GM21367 (cell line): Measurements from ENCODE around the gene POR.

Experiments used
- ATAC-seq: cut with Tn5 transposase; IDR thresholded peaks from one replicate; pipeline ENCODE4 v1.9.1; 2021; ENCODE audit not compliant: unreplicated experiment

The POR gene

DNA sequence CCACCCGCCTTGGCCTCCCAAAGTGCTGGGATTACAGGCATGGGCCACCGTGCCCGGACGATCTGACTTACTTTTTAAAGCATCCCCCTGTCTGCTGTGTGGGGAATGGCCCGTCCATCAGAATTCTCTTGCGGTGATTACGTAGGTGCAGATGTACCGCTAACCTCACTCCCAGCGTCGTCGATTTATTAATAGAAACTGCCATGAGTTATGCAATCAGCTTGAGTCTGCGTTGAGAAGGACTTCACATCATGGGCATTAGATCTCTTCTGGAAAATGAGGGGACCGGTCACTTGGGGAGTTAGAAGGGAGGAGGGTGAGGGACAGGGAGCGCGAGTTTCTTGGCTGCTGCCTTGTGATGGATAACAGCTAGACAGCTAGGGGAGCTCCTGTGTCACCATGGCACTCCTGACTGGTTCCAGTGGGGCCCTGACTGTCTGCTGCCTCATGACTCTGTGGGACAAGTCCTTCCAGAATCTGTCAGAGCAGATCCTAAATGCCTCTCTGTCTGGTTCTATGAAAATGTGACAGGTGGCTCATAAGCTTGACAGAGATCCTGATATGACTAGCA is 35.2 kb downstream of the POR start:
- no peak for ATAC-seq

DNA sequence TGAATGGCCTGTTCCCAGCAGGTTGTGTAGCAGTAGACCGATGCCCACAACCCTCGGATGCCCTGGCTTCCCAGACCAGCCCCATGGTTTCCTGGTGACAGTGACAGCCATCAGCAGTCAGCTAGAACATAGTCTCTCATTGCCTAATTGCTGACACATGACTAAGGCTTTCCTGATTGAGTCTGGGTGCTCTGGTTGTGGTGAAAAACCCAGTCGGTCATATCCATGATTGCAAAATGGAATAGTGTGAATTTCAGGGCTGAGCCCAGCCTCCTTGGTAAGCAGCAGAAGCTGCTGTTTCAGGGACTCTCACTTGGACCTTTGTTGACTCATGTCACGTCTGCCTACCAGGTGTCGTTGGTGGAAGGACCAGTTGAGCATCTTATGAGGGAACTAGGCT is 36.6 kb downstream of the POR start:
- ATAC-seq, result no peak

DNA sequence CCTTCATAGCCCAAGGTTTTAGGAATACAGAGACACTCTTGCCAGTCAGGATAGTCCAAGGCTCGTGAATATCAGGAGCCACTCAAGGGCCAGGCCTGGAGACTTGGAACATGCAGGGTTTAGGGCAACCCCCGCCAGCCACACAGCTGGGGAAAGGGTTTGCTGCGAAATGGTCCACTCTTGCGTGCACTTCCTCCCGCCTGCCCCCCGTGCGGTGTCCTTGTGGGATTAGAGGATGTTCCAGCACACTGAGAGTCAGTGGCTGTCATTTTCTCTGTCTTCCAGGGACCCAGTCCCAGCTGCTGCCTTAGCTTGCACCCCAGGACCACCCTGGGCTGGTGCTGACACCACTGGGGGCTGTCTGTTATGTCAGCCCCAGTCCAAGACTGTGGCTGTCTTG is 38.5 kb downstream of the POR start:
- no peak for ATAC-seq

DNA sequence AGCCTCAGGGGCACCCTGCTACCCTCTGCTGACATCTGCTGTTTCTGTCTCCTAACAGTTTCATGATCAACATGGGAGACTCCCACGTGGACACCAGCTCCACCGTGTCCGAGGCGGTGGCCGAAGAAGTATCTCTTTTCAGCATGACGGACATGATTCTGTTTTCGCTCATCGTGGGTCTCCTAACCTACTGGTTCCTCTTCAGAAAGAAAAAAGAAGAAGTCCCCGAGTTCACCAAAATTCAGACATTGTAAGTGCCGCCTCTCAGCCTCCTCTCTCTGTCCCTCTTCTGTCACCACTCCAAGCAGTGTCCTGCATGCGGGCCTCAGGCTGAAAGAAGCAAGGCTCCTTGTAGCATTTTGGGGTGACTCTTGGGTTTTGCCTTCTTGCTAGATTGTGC is 39.0 kb downstream of the POR start:
- ATAC-seq, result no peak

- ATAC-seq, result no peak
These were observed 40.5 kb downstream of the POR start for GRCh38 chr7:75955331-75955955.

DNA sequence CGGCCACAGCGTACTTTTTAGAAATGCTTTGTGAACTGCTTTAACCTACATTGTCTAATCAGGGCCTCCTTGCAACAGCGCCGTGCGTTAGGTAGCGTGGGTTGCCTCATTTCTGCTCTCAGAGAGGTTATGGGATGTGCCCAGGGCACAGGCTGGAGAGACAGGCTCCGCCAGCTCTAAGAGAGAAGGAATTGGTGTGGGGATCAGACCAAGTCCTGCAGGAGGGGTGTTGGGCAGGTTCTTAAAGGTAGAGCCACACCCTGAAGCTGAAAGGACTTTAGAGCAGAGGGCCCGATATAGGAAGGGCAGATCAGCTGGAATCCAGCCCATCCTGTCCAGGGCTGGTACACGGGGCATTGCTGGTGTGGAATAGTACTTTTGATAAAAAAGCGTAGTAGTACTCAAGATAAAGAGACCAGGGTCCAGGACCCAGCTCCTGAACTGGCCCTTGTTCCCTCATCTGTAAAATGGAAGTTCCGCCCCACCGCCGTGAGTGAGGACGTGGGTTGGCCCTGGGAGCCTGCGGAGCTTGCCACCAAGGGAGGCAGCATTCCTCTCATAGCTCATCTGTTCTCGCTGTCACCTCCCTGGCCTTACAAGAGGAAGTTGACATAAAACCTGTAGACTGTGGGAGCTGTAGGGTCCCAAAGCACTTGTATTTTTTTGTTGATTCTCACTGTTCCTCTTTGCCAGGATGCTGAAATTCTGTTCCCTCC is 42.2 kb downstream of the POR start:
- ATAC-seq, result no peak

- no peak for ATAC-seq
These were observed 44.0 kb downstream of the POR start for GRCh38 chr7:75958802-75959543.

- no peak for ATAC-seq
These were observed 45.4 kb downstream of the POR start for GRCh38 chr7:75960372-75960771.

- no peak for ATAC-seq
These were observed 46.3 kb downstream of the POR start for GRCh38 chr7:75961218-75961617.

GRCh38 chr7:75962607-75963380 is 47.8 kb downstream of the POR start:
- no peak for ATAC-seq

DNA sequence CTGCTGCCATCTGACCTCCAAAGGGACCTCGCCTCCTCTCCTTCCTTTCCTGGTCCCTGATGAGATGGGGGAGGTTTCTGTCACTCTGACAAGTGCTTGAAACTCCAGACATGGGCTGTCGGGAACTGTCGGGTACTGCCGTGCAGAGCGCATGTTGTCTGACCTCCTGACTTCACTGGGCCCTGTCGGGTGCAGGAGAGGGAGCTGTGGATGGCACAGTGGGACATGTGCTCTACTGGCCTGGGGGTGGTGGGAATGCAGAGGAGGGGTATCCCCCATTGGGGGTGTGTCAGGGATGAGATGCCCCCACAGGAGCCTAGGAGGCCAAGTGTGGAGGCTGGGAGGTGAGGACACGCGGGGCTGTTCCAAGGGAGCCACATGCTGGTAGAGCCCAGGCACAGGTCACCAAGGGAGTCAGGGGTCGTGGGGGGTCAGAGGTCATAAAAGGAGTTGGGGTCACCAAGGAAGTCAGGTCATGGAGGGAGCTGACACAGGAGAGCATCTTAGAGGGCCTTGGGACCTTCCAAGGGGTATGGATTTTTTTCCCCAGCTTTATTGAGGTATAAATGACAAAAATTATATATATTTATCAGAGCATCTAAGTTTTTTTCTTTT is 48.5 kb downstream of the POR start:
- no peak for ATAC-seq

GRCh38 chr7:75965617-75966016 is 50.7 kb downstream of the POR start:
- no peak for ATAC-seq

DNA sequence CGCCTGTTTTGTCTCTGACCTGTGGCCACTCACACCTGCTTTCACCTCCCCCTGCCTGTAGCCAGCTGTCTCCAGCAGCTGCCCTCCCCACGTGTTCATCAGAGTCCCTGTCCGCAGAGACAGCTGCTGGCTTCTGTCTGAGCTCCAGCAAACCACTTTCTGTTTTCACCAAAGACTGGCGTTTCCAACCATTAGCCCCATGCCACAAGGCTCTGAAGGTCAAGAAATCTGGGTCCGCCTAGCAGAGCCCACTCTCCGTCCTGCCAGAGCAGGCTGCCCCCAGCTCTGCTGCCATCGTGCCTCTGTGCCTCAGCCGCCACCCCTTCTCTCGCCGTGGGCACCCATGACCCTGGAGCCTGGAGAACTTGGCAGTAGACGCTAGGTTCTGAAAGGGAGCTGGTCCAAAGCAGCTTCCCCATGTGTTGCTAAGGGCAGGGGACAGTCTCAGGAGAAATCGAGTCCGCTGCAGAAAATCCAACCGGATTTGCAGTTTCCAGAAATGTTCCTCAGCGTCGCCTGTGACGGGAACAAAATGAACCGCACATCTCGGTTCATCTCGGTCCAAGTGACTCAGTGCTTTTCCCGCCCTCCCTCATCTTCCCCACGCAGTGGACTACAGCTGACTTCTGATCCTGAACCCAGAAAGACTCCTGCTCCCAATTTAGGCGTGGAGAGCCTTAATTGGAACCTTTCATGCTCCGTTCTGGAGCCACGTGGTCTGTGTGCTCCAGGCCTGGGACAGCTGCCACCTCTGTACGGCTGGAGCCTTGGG is 51.4 kb downstream of the POR start:
- no peak for ATAC-seq

DNA sequence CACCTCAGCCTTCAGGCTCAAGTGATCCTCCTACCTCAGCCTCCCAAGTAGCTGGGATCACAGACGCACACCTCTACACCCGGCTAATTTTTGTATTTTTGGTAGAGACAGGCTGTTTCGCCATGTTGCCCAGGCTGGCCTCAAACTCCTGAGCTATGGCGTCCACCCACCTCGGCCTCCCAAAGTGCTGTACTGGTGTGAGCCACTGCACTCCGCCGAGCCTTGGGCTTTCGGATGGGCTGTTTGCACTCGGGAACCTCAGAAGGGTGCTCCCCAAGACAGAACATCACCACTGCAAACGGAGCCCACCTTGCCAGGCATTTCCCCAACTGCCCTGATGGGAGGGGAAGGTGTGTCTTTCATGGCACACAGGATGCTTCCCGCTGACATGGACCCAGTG is 52.1 kb downstream of the POR start:
- ATAC-seq, result no peak

- ATAC-seq, result no peak
These were observed 52.6 kb downstream of the POR start for GRCh38 chr7:75967487-75967997.

GRCh38 chr7:75968012-75968411 is 53.1 kb downstream of the POR start:
- no peak for ATAC-seq

GRCh38 chr7:75968561-75969001 is 53.6 kb downstream of the POR start:
- ATAC-seq, result no peak

DNA sequence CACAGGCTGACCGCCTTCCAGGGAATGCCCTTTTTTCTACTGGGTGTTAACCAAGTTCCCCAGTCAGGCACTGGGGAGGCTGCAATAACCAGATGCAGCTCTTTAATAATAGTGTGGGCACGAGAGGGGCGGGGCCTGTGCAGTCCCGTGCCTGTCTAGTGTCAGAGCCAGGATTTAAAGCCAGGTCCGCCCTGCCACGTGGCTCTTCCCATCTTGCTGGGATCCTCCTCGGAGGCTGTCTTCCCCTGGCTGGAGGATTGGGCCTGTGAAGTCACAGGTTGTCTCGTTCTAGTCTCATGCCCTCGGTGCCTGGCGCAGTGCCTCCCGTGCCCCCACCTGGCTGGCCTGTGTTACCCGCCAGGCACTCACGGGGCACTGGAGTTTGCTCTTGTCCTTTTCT is 54.2 kb downstream of the POR start:
- ATAC-seq, result no peak

GRCh38 chr7:75969704-75970498 is 54.9 kb downstream of the POR start:
- no peak for ATAC-seq
